Muscle of leg (tissue), 11 donors: ENCODE results near the gene HSP90AA1. TPM values are rescaled to one million over a fixed set of nuclear protein-coding genes. Genes with fewer than 3 reads are reported as not detected.
"Not testable (repeated sequence)": the region's sequence is repeated elsewhere in the genome, so short reads cannot be mapped to it uniquely, and the experiment has no call there.

Experiments
- DNase-seq: peaks from one replicate; pipeline ENCODE4 v3.0.0; 2013
- H3K27ac ChIP-seq: one replicate; pipeline ENCODE4 v1.5.1; 2013; ENCODE audit warnings: mild to moderate bottlenecking, low read length, control low read depth
- H3K27me3 ChIP-seq: one replicate; pipeline ENCODE4 v1.6.1; 2013; ENCODE audit warnings: low read length; ENCODE audit not compliant: control insufficient read depth, insufficient read depth
- H3K36me3 ChIP-seq: one replicate; pipeline ENCODE4 v1.6.1; 2013; ENCODE audit warnings: low read length; ENCODE audit not compliant: control insufficient read depth, insufficient read depth
- H3K4me1 ChIP-seq: one replicate; pipeline ENCODE4 v1.6.1; 2013; ENCODE audit warnings: low read length; ENCODE audit not compliant: control insufficient read depth, insufficient read depth
- H3K4me3 ChIP-seq: one replicate; pipeline ENCODE4 v1.5.1; 2013; ENCODE audit warnings: low read length, control low read depth
- H3K9me3 ChIP-seq: replicated peaks from 2 replicates; pipeline ENCODE4 v1.6.1; 2013; ENCODE audit warnings: low read depth, low read length; ENCODE audit not compliant: control insufficient read depth
- WGBS: methylation state at CpG from one replicate; pipeline ENCODE4 v1.1.5; 2013; ENCODE audit warnings: missing lambda C conversion rate; ENCODE audit not compliant: insufficient coverage; 5-methylcytosine and 5-hydroxymethylcytosine counted together
- polyA plus RNA-seq, 8 donors: library from polyadenylated mRNA; unstranded; fragments of 120-200 nt; gene quantifications; one replicate each; pipeline versions ENCODE4 v1.2.1 to v1.2.3, GENCODE V29; 2013; ENCODE audit warnings: inconsistent platforms in 1 of 8, low replicate concordance in 1 of 8; ENCODE audit not compliant: insufficient read length in 8 of 8, insufficient read depth in 1 of 8
- total RNA-seq: library from RNA; stranded (reverse); fragments of 120-200 nt; gene quantifications from one replicate; pipeline ENCODE4 v1.2.4, GENCODE V29; 2013

Gene HSP90AA1
- total and polyA plus RNA-seq, 9 donors: 115 to 422 (median 312) TPM

DNA sequence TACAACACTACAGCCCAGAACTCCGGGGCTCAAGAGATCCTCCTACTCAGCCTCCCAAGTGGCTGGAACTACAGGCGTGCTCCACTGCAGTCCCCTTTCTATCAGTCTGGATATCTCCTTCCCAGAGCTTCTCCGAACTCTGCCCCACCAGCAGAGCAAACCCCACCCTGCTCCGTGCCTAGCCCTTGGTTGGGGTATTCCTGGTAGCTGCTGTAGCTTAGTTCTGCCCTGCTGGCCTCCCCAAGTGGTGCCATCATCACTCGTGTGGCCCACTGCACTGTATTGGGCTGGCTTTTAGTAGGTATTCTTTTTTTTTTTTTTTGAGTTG is 9.5 kb downstream of the HSP90AA1 start:
- H3K9me3 ChIP-seq: no peaks in the 10 kb centered on the region
- H3K27ac ChIP-seq: no peak overlapping the region
- no peaks in the 10 kb centered on the region for H3K27me3 ChIP-seq
- 73% methylated on average over 3 of the region's 5 CpGs for WGBS
- no peak overlapping the region for H3K4me3 ChIP-seq
- no peaks in the 10 kb centered on the region for H3K4me1 ChIP-seq
- DNase-seq: no peak
- peaks cover 38% of the 10 kb centered on the region for H3K36me3 ChIP-seq

DNA sequence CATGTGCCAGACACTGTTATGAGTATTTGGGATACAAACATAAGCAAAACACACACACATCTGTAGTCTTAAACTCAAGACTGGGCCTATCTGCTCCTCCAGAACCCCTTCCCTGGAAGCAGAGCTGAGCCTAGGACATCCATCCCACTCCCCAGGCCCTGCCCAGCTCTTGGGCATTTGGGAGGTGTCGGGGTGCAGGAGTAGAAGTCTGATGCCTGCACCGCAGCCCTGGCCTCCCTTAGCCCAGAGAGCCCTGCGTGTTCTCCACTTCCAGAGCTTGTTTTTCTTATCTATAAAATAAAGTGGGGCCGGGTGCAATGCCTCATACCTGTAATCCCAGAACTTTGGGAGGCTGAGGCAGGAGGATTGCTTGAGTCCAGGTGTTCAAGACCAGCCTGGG is 11.7 kb downstream of the HSP90AA1 start:
- Histone ChIP-seq H3K4me1 (no peaks in the 10 kb centered on the region), H3K4me3 (no peak overlapping the region), H3K36me3 (peaks cover 17% of the 10 kb centered on the region), H3K27me3 (no peaks in the 10 kb centered on the region), H3K9me3 (no peaks in the 10 kb centered on the region), H3K27ac (no peak overlapping the region)
- no peak for DNase-seq
- 100% methylated on average over 1 of the region's 4 CpGs for WGBS

DNA sequence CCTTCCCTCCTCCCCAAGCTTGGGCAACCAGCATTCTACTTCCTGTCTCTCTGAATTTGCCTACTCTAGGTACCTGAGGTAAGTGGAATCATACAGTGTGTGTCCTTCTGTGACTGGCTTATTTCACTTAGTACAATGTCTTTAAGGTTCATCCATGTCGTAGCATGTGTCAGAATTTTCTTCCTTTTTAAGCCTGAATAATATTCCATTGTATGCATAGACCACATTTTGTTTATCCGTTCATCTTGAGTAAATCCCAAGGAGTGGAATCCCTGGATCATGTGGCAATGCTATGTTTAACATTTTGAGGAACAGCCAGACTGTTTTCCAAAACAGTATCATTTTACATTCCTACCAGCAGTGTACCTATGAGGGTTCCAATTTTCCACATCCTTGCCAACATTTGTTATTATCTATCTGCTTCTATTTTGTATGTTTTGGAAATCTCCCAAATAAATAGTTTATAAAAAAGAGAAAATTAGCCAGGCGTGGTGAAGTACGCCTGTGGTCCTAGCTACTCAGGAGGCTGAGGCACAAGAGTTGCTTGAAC is 12.4 kb downstream of the HSP90AA1 start:
- Histone ChIP-seq H3K9me3 (no peaks in the 10 kb centered on the region), H3K27ac (no peak overlapping the region), H3K4me3 (no peak overlapping the region), H3K36me3 (peaks cover 14% of the 10 kb centered on the region), H3K27me3 (no peaks in the 10 kb centered on the region), H3K4me1 (no peaks in the 10 kb centered on the region)
- 80% methylated on average over 1 of the region's 4 CpGs for WGBS
- no peak for DNase-seq

GRCh38 chr14:102071283-102071998 is 15.4 kb downstream of the HSP90AA1 start:
- H3K4me3 ChIP-seq: no peak overlapping the region
- 51% methylated on average over 7 of the region's 10 CpGs for WGBS
- H3K27me3 ChIP-seq: no peaks in the 10 kb centered on the region
- H3K9me3 ChIP-seq: no peaks in the 10 kb centered on the region
- DNase-seq: no peak
- no peak overlapping the region for H3K27ac ChIP-seq
- no peaks in the 10 kb centered on the region for H3K36me3 ChIP-seq
- H3K4me1 ChIP-seq: no peaks in the 10 kb centered on the region

- no peaks in the 10 kb centered on the region for H3K36me3 ChIP-seq
- H3K4me1 ChIP-seq: no peaks in the 10 kb centered on the region
- H3K27me3 ChIP-seq: no peaks in the 10 kb centered on the region
- no peaks in the 10 kb centered on the region for H3K9me3 ChIP-seq
- DNase-seq: no peak
- H3K4me3 ChIP-seq: no peak overlapping the region
- 79% methylated on average over 12 of the region's 12 CpGs for WGBS
- H3K27ac ChIP-seq: no peak overlapping the region
Observed at GRCh38 chr14:102066041-102066451, 20.8 kb downstream of the HSP90AA1 start.

DNA sequence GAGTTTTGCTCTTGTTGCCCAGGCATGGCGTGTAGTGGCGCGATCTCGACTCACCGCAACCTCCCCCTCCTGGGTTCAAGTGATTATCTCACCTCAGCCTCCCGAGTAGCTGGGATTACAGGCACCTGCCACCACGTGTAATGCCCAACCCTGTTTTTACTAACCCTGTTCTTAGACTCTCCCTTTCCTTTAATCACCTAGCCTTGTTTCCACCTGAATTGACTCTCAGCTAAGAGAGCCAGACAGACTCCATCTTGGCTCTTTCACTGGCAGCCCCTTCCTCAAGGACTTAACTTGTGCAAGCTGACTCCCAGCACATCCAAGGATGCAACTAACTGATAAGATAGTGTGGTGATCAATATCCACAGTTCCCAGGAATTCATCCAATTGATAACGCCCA is 22.3 kb downstream of the HSP90AA1 start:
- not testable (repeated sequence) for DNase-seq

DNA sequence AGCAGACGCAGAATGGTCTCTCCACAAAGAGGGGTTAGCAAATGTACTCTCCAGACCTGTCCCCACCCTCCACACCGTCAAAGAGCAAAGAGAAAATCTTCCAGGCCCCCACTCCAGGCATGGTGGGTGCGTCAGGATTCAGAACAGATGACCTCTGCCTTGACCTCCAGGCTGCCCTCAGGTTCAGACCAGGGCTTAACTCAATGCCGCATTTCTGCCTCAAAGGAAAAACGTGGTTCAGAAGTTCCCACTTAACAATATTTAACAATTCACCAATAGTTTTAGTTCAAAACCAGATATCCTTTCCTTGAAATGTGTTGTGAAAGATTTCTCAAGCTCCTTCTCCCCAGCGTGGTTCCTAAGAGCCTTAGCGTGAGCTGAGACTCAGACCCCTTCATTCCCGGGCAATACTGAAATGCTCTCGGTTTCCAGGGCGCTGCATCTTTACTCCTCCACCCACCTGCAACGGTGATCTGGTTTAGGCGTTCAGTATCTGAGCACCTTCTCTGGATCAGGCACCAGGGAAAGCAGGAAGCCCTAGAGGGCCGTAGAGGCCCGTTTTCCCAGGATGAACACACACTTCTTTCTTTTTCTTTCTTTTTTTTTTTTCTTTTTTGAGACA is 22.9 kb downstream of the HSP90AA1 start:
- Histone ChIP-seq H3K27me3 (no peaks in the 10 kb centered on the region), H3K9me3 (no peaks in the 10 kb centered on the region), H3K36me3 (no peaks in the 10 kb centered on the region), H3K4me3 (no peak overlapping the region), H3K27ac (no peak overlapping the region), H3K4me1 (no peaks in the 10 kb centered on the region)
- 45% methylated on average over 10 of the region's 14 CpGs for WGBS
- no peak for DNase-seq

More for the DNA sequence above, 22.3 kb downstream of the HSP90AA1 start:
- H3K4me1 ChIP-seq, H3K9me3 ChIP-seq, H3K36me3 ChIP-seq, H3K4me3 ChIP-seq, H3K27ac ChIP-seq, H3K27me3 ChIP-seq: not testable (repeated sequence)
- 85% methylated on average over 7 of the region's 8 CpGs for WGBS

DNA sequence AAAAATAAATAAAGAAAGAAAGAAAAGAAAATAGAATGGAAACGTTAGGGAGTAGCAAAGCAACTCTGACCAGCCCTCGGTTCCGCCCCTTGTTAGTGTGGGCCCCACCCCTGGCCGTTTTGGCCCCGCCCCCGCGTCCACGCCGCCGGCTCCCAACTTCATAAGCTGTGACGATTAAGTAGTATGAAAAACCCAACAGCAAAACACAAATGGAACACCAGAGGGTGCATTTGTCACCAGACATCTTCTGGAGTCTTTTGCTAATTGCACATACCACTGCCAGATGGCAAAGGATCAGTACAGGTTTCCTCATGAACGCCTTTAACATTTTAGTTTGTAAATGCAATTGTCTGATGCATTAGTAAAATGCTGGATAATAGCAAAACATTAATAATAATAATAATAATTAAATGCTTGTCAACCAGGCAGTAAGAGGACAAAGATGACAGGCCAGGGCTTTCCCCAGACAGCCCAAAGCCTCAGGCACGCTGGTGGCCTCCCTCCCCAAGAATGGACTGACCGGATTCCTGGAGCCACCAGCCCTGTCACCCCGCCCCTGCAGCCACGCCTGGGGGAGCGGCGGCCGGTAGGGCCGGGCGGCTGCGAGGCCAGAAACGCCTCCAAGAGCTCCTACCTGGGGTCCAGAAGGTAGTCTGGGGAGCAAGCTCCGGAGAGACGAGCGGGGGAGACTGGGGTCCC is 23.6 kb downstream of the HSP90AA1 start:
- DNase-seq: peak; percentile 90
- 18% methylated on average over 13 of the region's 26 CpGs for WGBS
- Histone ChIP-seq H3K9me3 (no peaks in the 10 kb centered on the region), H3K36me3 (no peaks in the 10 kb centered on the region), H3K27me3 (no peaks in the 10 kb centered on the region), H3K4me1 (no peaks in the 10 kb centered on the region), H3K4me3 (no peak overlapping the region), H3K27ac (no peak overlapping the region)

- Histone ChIP-seq H3K27ac (no peak overlapping the region), H3K4me1 (no peaks in the 10 kb centered on the region), H3K9me3 (no peaks in the 10 kb centered on the region), H3K27me3 (no peaks in the 10 kb centered on the region), H3K36me3 (peaks cover 8% of the 10 kb centered on the region), H3K4me3 (no peak overlapping the region)
- WGBS: 57% methylated on average over 4 of the region's 5 CpGs
- no peak for DNase-seq
Observed at GRCh38 chr14:102058961-102059360, 27.9 kb downstream of the HSP90AA1 start.

- Histone ChIP-seq H3K27ac (no peak overlapping the region), H3K4me1 (no peaks in the 10 kb centered on the region), H3K27me3 (no peaks in the 10 kb centered on the region), H3K36me3 (peaks cover 10% of the 10 kb centered on the region), H3K9me3 (no peaks in the 10 kb centered on the region), H3K4me3 (no peak overlapping the region)
- WGBS: 10% methylated on average over 2 of the region's 7 CpGs
- DNase-seq: no peak
Observed at GRCh38 chr14:102058146-102058545, 28.7 kb downstream of the HSP90AA1 start.
